Neutrophil (primary cell): Measurements from ENCODE around the gene B3GLCT.

Experiments
- H3K27ac ChIP-seq: fragments of 200-600 bp; sonication (generic); 2 replicates; pipeline ENCODE4 v1.5.1; 2016; ENCODE audit warnings: mild to moderate bottlenecking, moderate library complexity
- H3K27me3 ChIP-seq: fragments of 200-600 bp; sonication (generic); 2 replicates; pipeline ENCODE4 v1.6.0; 2016; ENCODE audit warnings: mild to moderate bottlenecking
- H3K36me3 ChIP-seq: fragments of 200-600 bp; sonication (generic); 2 replicates; pipeline ENCODE4 v1.5.1; 2017
- H3K4me1 ChIP-seq, 2 experiments: fragments of 200-600 bp in 1 of 2; sonication (generic) in 1 of 2; 1 replicate in 1 of 2; 2 replicates in 1 of 2; pipeline versions ENCODE4 v1.5.1 to v1.6.1; 2013 to 2016; ENCODE audit warnings: low read depth in 1 of 2, low read length in 1 of 2, mild to moderate bottlenecking in 1 of 2, moderate library complexity in 1 of 2; ENCODE audit not compliant: control insufficient read depth in 1 of 2, insufficient read depth in 1 of 2
- H3K4me3 ChIP-seq, 2 experiments: fragments of 200-600 bp in 1 of 2; sonication (generic) in 1 of 2; 1 replicate in 1 of 2; 2 replicates in 1 of 2; pipeline ENCODE4 v1.5.1; 2013 to 2016; ENCODE audit warnings: low read depth in 1 of 2, low read length in 1 of 2, mild to moderate bottlenecking in 1 of 2, moderate library complexity in 1 of 2
- H3K9me3 ChIP-seq: fragments of 200-600 bp; sonication (generic); 2 replicates; pipeline ENCODE4 v1.5.1; 2016
- CTCF ChIP-seq: fragments of 200-600 bp; sonication (generic); IDR thresholded peaks from 2 replicates; pipeline ENCODE4 v1.5.1; 2016; ENCODE audit warnings: antibody characterized with exemption

The B3GLCT gene

GRCh38 chr13:31199849-31200636 is at the start of gene B3GLCT:
Gene B3GLCT, plus strand, starts transcription at chr13:31199975. Its CDS starts 110 bp downstream, at chr13:31200085.
- H3K4me3 ChIP-seq = peak within 1 kb of the TSS; percentile 69 to 71
- H3K9me3 ChIP-seq = no peaks in the 10 kb centered on the region
- no peaks in the 10 kb centered on the region for H3K36me3 ChIP-seq
- TF ChIP-seq CTCF = peak; percentile 95
- peak within 1 kb of the TSS; percentile 88 for H3K27ac ChIP-seq
- no peaks in the 10 kb centered on the region for H3K27me3 ChIP-seq
- H3K4me1 ChIP-seq = peaks cover 20 to 42% of the 10 kb centered on the region in 2 experiments

GRCh38 chr13:31150315-31150985 is 49.3 kb upstream of the B3GLCT start:
- no peak for TF ChIP-seq CTCF
- H3K4me1 ChIP-seq = no peaks in the 10 kb centered on the region
- H3K4me3 ChIP-seq = no peak overlapping the region
- H3K27ac ChIP-seq = no peak overlapping the region
- H3K9me3 ChIP-seq = no peaks in the 10 kb centered on the region
- no peaks in the 10 kb centered on the region for H3K27me3 ChIP-seq
- peaks cover 50% of the 10 kb centered on the region for H3K36me3 ChIP-seq

- H3K4me1 ChIP-seq = no peaks in the 10 kb centered on the region
- no peak for TF ChIP-seq CTCF
- H3K36me3 ChIP-seq = peaks cover 39% of the 10 kb centered on the region
- H3K27ac ChIP-seq = no peak overlapping the region
- H3K27me3 ChIP-seq = no peaks in the 10 kb centered on the region
- no peaks in the 10 kb centered on the region for H3K9me3 ChIP-seq
- H3K4me3 ChIP-seq = no peak overlapping the region
These were observed 47.9 kb upstream of the B3GLCT start for GRCh38 chr13:31151837-31152236.

- H3K27ac ChIP-seq = no peak overlapping the region
- H3K27me3 ChIP-seq = no peaks in the 10 kb centered on the region
- H3K9me3 ChIP-seq = no peaks in the 10 kb centered on the region
- TF ChIP-seq CTCF = no peak
- no peak overlapping the region for H3K4me3 ChIP-seq
- H3K36me3 ChIP-seq = peaks cover 15% of the 10 kb centered on the region
- H3K4me1 ChIP-seq = no peaks in the 10 kb centered on the region
These were observed 44.8 kb upstream of the B3GLCT start for GRCh38 chr13:31154939-31155338.

GRCh38 chr13:31159306-31159705 is 40.5 kb upstream of the B3GLCT start:
- TF ChIP-seq CTCF = no peak
- H3K4me3 ChIP-seq = no peak overlapping the region

More at GRCh38 chr13:31159306-31159705, 40.5 kb upstream of the B3GLCT start:
- H3K27ac ChIP-seq = no peak overlapping the region
- peaks cover 3% of the 10 kb centered on the region for H3K36me3 ChIP-seq
- no peaks in the 10 kb centered on the region for H3K27me3 ChIP-seq
- no peaks in the 10 kb centered on the region for H3K9me3 ChIP-seq
- H3K4me1 ChIP-seq = peaks cover 21 to 27% of the 10 kb centered on the region in 2 experiments
